GM12878 (cell line): Measurements from ENCODE around the gene NAT9.

Experiments used
- RBBP5 ChIP-seq: fragments of 200-600 bp; sonication (generic); conservative IDR thresholded peaks from 2 replicates; pipeline ENCODE4 v1.6.1; 2016
- RFX5 ChIP-seq: IDR thresholded peaks from 2 replicates; pipeline ENCODE4 v1.6.1; 2011; ENCODE audit warnings: low read depth, low read length, improper control_type of control experiment

DNA sequence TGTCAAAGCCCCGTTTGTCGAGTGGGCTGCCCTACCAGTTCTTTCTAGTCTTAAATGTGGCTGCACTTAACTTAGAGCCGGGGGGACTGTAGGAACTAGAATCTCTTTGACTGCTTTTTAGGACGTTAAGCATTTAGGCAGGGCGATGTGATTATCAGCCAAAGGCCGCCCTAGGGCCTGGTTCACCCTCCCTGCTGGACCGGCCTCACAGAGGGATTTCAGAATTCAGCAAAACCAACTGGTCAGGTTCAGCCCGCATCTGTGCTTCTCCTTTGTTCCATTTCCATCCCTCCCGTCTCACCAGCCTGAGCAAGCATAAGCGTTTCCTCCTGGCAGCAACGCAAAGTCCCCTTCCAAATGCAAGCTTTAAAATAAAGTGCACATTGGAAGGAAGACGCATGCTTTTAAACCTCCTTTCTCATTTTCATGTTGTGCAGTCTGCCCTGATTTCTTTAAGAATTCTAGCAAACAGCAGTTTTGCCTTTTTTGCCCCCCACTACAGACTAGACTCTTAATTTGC lies 16.5 kb upstream of the NAT9 start:
- TF ChIP-seq RBBP5 (no peak), RFX5 (no peak)
